ENCODE measurements around the gene SERTAD4.
A peak's percentile ranks its signal among the peaks of the same experiment; 100 is the strongest.

The SERTAD4 gene

DNA sequence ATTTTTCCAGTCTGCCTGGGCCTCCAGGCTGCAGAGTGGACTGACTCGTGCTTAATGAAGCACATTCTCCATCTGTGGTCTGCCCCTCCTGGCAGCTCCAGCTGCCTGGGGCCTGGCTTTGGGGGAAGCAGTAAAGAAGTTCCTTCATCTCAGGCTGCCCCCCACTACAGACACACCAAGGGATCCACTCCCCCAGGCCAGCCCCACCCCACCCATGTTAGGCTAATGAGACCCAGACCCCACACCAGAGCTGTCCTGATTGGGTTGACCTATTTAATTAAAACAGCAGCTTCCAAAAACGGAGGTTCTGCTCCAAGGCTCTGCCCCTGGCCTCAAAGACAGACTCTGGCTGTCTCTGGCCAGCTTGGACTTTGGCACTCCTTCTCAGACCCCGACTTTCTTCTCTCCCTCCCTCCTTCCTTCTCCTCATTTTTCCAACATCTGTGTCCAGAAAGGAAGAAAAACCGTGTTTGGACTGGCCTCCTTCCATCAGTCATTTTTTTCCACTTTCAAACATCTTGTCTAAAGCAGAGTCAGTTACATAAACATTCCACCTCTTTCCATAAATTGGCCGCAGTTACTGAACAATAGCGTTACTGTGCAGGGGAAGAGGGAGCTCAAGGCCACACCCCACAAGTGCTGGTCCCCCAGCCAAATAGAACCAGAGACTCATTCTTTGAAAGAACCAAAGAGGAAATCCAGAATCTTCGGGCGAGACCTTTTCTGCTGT lies 29.7 kb downstream of the SERTAD4 start:
- DNase-seq: peak; percentile 64

GRCh38 chr1:210262897-210263272 lies 30.3 kb downstream of the SERTAD4 start:
- DNase-seq: no peak

GRCh38 chr1:210263963-210264362 lies 31.4 kb downstream of the SERTAD4 start:
- no peak for DNase-seq

GRCh38 chr1:210264496-210265380 lies 32.1 kb downstream of the SERTAD4 start:
- no peak for DNase-seq

DNA sequence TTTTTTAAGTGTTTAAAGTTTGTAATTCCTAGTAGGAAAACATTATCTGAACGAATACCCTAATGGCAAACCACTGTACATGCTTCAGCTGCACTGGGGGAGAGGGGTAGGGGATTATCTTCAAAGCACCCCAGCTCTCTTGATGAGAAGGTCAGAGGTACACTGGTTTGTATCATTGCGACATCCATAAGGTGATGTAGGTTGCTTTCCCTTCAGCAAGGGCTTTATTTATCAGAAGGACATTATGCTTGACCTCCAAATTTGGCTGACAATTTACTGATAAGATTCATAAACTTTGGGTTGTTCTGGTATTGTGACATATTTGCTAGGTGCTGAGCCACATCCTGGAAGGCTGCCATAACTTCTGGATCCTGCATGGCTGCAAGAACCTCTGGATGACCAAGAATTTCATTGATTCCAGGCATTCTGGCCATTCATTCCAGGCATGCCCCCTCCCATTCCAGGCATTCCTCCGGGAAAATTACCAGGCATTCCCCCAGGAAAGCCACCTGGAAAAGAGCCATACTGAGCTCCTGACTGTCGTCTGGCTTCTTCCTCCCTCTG lies 32.9 kb downstream of the SERTAD4 start:
- peak; percentile 83 for DNase-seq

- DNase-seq: no peak
These were observed 37.4 kb downstream of the SERTAD4 start for GRCh38 chr1:210269981-210270380.

DNA sequence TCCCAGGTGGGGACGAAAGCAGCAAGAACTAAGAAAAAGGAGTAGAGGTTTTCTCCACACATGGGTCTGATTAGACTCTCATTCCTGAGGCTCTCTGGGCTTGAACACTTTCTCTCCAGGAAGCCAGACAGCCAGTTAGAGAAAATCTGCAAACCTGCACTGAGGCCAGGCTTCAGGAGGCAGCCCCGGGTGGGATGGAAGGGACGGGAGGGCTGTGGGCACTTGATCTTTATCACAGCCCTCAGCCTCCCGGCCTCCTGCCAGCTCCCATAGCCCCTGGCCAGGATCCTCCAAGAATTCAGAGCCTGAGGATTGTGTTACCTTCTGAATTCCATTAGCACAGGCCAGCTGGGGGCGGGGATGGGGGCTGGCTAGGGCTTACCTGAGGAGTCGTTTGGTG lies 40.1 kb downstream of the SERTAD4 start:
- peak; percentile 93 for DNase-seq

DNA sequence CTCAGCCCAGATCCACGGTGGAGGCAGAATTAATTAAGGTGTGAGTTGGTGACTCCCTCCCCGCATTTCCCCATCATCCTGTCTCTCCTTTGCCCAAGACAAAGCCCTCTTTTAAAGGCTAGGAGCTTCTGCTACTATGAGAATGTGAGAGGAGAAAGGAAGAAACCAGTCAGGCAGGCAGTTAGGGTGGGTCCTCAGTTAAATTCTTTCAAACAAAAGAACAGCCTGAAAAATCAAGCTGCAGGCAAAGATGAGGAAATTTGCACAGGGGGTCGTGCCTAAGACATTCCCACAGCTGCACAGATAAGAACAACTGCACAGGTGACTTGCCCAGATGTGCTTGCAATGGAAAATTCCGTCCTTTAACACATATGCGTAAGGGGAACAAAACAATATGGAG lies 47.6 kb downstream of the SERTAD4 start:
- no peak for DNase-seq

GRCh38 chr1:210288116-210288515 lies 55.5 kb downstream of the SERTAD4 start:
- no peak for DNase-seq

DNA sequence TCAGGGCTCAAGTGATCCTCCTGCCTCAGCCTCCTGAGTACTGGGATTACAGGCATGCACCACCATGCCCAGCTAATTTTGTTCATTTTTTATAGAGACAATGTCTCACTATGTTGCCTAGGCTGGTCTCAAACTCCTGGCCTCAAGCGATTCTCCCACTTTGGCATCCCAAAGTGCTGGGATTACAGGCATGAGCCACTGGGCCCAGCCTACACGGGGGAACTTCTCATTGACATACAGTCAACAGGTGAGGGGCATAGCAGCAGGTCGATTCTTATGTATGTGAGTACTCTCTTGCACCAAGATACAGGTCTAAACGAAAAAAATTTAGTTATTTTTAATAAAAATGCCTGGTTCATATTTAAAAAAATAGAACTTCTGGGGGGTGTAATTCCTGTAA lies 56.7 kb downstream of the SERTAD4 start:
- no peak for DNase-seq

DNA sequence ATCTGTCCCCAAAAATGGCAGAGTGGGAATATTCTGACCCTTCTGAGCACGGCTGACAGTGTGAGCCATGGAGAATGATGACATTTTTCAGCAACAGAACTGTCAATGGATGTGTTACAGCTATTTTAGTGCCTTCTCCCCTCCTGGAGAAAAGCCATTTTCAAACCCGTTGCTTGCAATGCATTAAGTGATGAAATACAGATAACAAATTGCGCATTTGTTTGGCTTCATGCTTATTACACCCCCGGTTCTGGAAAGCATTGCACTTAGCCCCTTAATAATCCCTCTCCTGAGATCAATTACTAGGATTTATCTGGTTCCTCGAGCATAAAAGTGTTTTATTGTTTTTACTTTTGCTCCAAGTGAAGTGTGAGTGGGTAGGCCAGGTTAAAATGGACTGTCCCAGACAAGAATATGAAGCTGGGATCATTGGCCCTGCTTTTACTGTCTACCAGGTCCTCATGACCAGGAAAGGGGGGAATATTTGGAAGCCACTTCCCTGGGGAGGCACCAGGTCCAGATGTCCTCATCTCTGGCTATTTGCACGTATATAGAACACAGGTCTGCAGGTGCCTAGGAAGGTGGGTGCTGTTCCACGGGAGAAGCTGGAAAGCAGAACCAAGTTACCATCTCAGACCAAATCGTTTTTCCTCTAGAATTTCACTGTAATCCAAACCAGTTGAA lies 58.6 kb downstream of the SERTAD4 start:
- DNase-seq: no peak

- no peak for DNase-seq
These were observed 59.2 kb downstream of the SERTAD4 start for GRCh38 chr1:210291786-210292230.

GRCh38 chr1:210292231-210292871 lies 59.8 kb downstream of the SERTAD4 start:
- DNase-seq: peak; percentile 97

DNA sequence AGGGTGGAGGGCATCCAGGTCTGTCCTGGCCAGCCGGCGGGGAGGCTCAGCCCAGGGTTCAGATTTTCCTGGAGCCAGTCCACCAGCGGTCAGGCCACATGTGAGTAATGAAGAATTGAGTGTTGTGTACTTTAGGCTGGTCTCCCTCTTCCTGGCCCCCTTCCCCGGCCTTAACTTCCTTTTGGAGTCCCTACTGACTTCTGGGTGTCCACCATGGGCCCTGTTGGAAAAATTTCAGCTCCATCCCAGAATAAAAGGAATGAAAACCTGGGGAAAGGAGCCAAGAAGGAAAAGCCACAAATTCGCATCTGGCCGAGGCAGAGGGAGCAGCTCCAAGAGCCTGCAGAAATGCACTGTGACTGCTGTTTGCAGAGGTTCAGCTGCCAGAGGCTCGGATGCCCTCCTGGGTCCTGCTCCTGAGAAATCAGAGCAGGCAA lies 60.6 kb downstream of the SERTAD4 start:
- peak; percentile 52 for DNase-seq

DNA sequence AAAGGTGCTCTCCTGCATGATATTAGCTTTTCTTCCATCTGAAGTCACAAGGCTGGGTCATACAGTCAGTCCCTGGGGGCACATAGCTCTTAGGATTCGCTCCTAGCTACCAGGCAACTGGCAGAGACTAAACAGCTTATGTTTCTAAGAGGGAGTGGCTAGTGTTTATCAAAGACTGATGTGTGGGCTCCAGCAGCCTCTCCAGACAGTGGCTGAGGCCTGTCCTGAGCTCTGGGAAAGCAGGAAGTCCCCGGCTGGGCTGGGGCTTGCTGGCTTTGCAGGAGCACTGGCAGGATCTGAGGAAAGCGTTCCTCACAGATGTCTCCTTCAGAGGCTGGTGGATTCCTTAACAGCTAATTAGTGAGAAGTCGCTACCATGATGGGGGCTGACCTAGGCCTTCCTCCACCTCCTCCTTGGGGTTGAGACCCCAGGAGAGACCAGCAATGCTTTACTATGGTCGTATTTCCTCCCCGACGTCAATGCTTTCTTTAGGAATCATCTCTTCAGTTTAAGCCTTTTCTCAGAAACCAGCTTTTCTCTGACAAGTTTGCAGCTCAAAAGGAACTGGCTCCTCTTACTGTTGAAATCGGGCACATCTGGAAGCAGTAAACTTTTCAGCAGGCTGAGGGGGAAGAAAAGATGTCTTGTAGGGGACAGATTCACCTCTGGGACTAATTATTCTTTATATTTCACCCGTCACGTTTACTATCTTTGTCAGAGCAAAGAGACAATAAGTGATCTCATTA lies 62.6 kb downstream of the SERTAD4 start:
- DNase-seq: peak; percentile 96
